ENCODE data around the gene ELOA2. TPM values are rescaled to one million over a fixed set of nuclear protein-coding genes. Genes with fewer than 3 reads are reported as not detected.

The ELOA2 gene
- total RNA-seq, 2 experiments from 2014 or later = not detected

- Histone ChIP-seq H3K36me3 (ENCODE audit: insufficient read depth, low read length) (no peaks in the 10 kb centered on the region), H3K4me3 (ENCODE audit: low read length) (no peak overlapping the region), H3K9me3 (ENCODE audit: control insufficient read depth in 1 of 2, insufficient read depth in 1 of 2, low read length in 2 of 2) (no peaks in the 10 kb centered on the region), H3K27ac (ENCODE audit: low read depth in 1 of 2, low read length in 2 of 2) (no peak overlapping the region), H3K4me1 (ENCODE audit: insufficient read depth, low read length) (no peaks in the 10 kb centered on the region), H3K27me3 (ENCODE audit: control insufficient read depth in 1 of 2, insufficient read depth in 2 of 2, low read length in 2 of 2) (no peaks in the 10 kb centered on the region)
- H3K27me3 Mint-ChIP-seq = no peaks in the 10 kb centered on the region
- ChIA-PET POLR2A (no interaction called here), CTCF (no interaction called here)
- intact Hi-C loops (cut with DNase I, micrococcal nuclease) = no loop called here
- DNase-seq = no peak
- no peak overlapping the region for H3K27ac Mint-ChIP-seq
- TF ChIP-seq, protein P1, sequence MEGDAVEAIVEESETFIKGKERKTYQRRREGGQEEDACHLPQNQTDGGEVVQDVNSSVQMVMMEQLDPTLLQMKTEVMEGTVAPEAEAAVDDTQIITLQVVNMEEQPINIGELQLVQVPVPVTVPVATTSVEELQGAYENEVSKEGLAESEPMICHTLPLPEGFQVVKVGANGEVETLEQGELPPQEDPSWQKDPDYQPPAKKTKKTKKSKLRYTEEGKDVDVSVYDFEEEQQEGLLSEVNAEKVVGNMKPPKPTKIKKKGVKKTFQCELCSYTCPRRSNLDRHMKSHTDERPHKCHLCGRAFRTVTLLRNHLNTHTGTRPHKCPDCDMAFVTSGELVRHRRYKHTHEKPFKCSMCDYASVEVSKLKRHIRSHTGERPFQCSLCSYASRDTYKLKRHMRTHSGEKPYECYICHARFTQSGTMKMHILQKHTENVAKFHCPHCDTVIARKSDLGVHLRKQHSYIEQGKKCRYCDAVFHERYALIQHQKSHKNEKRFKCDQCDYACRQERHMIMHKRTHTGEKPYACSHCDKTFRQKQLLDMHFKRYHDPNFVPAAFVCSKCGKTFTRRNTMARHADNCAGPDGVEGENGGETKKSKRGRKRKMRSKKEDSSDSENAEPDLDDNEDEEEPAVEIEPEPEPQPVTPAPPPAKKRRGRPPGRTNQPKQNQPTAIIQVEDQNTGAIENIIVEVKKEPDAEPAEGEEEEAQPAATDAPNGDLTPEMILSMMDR (IDR thresholded peaks at IDR 0.05) = no peak
- H3K4me1 Mint-ChIP-seq (ENCODE audit: low read depth) = no peaks in the 10 kb centered on the region
- ATAC-seq (ENCODE audit: poor library complexity) = no peak
- no peak overlapping the region for H3K4me3 Mint-ChIP-seq
- no peaks in the 10 kb centered on the region for H3K36me3 Mint-ChIP-seq (ENCODE audit: low read depth)
- H3K9me3 Mint-ChIP-seq = no peaks in the 10 kb centered on the region
Observed at GRCh38 chr18:47077111-47077510, 41.7 kb upstream of the ELOA2 start.

- Histone ChIP-seq H3K9me3 (ENCODE audit: control insufficient read depth in 1 of 2, insufficient read depth in 1 of 2, low read length in 2 of 2) (no peaks in the 10 kb centered on the region), H3K27ac (ENCODE audit: low read depth in 1 of 2, low read length in 2 of 2) (no peak overlapping the region), H3K27me3 (ENCODE audit: control insufficient read depth in 1 of 2, insufficient read depth in 2 of 2, low read length in 2 of 2) (no peaks in the 10 kb centered on the region), H3K4me3 (ENCODE audit: low read length) (no peak overlapping the region), H3K36me3 (ENCODE audit: insufficient read depth, low read length) (no peaks in the 10 kb centered on the region), H3K4me1 (ENCODE audit: insufficient read depth, low read length) (no peaks in the 10 kb centered on the region)
- TF ChIP-seq, protein P1 (IDR thresholded peaks at IDR 0.05) = no peak
- no peak for DNase-seq
- Mint-ChIP-seq H3K27me3 (no peaks in the 10 kb centered on the region), H3K36me3 (ENCODE audit: low read depth) (no peaks in the 10 kb centered on the region), H3K27ac (no peak overlapping the region), H3K9me3 (no peaks in the 10 kb centered on the region), H3K4me1 (ENCODE audit: low read depth) (no peaks in the 10 kb centered on the region), H3K4me3 (no peak overlapping the region)
- CTCF ChIA-PET = interaction anchor here (0.6 kb wide), 1 partner anchor 893 kb away, joined by 4 read pairs; no protein-coding TSS in a partner anchor
- ATAC-seq (ENCODE audit: poor library complexity) = no peak
- intact Hi-C loops (cut with DNase I, micrococcal nuclease) = no loop called here
- POLR2A ChIA-PET = no interaction called here
Observed at GRCh38 chr18:47075098-47075883, 39.9 kb upstream of the ELOA2 start.

- Mint-ChIP-seq H3K27ac (no peak overlapping the region), H3K4me1 (ENCODE audit: low read depth) (no peaks in the 10 kb centered on the region), H3K9me3 (no peaks in the 10 kb centered on the region), H3K27me3 (no peaks in the 10 kb centered on the region), H3K36me3 (ENCODE audit: low read depth) (no peaks in the 10 kb centered on the region), H3K4me3 (no peak overlapping the region)
- H3K4me3 ChIP-seq (ENCODE audit: low read length) = no peak overlapping the region
- H3K27ac ChIP-seq (ENCODE audit: low read depth in 1 of 2, low read length in 2 of 2) = no peak overlapping the region
- intact Hi-C loops (cut with DNase I, micrococcal nuclease) = no loop called here
- DNase-seq (no peak), ATAC-seq (ENCODE audit: poor library complexity) (no peak)
- ChIA-PET CTCF (no interaction called here), POLR2A (no interaction called here)
- TF ChIP-seq, protein P1 (IDR thresholded peaks at IDR 0.05) = no peak
- no peaks in the 10 kb centered on the region for H3K4me1 ChIP-seq (ENCODE audit: insufficient read depth, low read length)
- no peaks in the 10 kb centered on the region for H3K9me3 ChIP-seq (ENCODE audit: control insufficient read depth in 1 of 2, insufficient read depth in 1 of 2, low read length in 2 of 2)
- H3K36me3 ChIP-seq (ENCODE audit: insufficient read depth, low read length) = no peaks in the 10 kb centered on the region
- no peaks in the 10 kb centered on the region for H3K27me3 ChIP-seq (ENCODE audit: control insufficient read depth in 1 of 2, insufficient read depth in 2 of 2, low read length in 2 of 2)
Observed at GRCh38 chr18:47067648-47068047, 32.2 kb upstream of the ELOA2 start.
